Measurements from ENCODE around the gene PAMR1. TPM values are rescaled to one million over a fixed set of nuclear protein-coding genes. Genes with fewer than 3 reads are reported as not detected.

The PAMR1 gene
- total and polyA plus RNA-seq, 12 donors, result 2.7 to 13.8 (median 5.2) TPM

- ATAC-seq, result no peak
- intact Hi-C loops (cut with DNase I), result no loop called here
- 46 to 71% methylated on average over 4 of the region's 4 CpGs for WGBS, 2 donors
Measured at GRCh38 chr11:35501776-35502175, 23.6 kb downstream of the PAMR1 start.

GRCh38 chr11:35500744-35501143, 24.7 kb downstream of the PAMR1 start:
- Histone ChIP-seq H3K9me3 (peaks cover 0 to 19% (median 0%) of the 10 kb centered on the region in 11 donors), H3K27me3 (no peaks in the 10 kb centered on the region), H3K4me3 (no peak overlapping the region), H3K4me1 (no peaks in the 10 kb centered on the region), H3K27ac (no peak overlapping the region), H3K36me3 (no peaks in the 10 kb centered on the region)
- no peak for ATAC-seq
- no peak for TF ChIP-seq CTCF (IDR thresholded peaks at IDR 0.05)
- no peak for DNase-seq
- intact Hi-C loops (cut with DNase I), result no loop called here

More at GRCh38 chr11:35501776-35502175, 23.6 kb downstream of the PAMR1 start:
- Histone ChIP-seq H3K4me1 (no peaks in the 10 kb centered on the region), H3K27me3 (no peaks in the 10 kb centered on the region), H3K9me3 (peaks cover 0 to 25% (median 0%) of the 10 kb centered on the region in 11 donors), H3K27ac (no peak overlapping the region), H3K36me3 (no peaks in the 10 kb centered on the region), H3K4me3 (no peak overlapping the region)
- DNase-seq, result no peak
- TF ChIP-seq CTCF (IDR thresholded peaks at IDR 0.05), result no peak

GRCh38 chr11:35496416-35496815, 29.0 kb downstream of the PAMR1 start:
- H3K4me3 ChIP-seq, result no peak overlapping the region
- intact Hi-C loops (cut with DNase I), result no loop called here
- no peak for DNase-seq
- no peak overlapping the region for H3K27ac ChIP-seq
- 46 to 47% methylated on average over 1 of the region's 1 CpG for WGBS, 2 donors
- H3K27me3 ChIP-seq, result peaks cover 0 to 9% (median 0%) of the 10 kb centered on the region in 7 donors
- TF ChIP-seq CTCF (IDR thresholded peaks at IDR 0.05), result no peak
- H3K9me3 ChIP-seq, result no peaks in the 10 kb centered on the region
- ATAC-seq, result no peak
- no peaks in the 10 kb centered on the region for H3K4me1 ChIP-seq
- peaks cover 0 to 3% (median 0%) of the 10 kb centered on the region in 9 donors for H3K36me3 ChIP-seq

- Histone ChIP-seq H3K27me3 (peaks cover 0 to 9% (median 3%) of the 10 kb centered on the region in 7 donors), H3K4me3 (no peak overlapping the region), H3K4me1 (no peaks in the 10 kb centered on the region), H3K27ac (no peak overlapping the region), H3K36me3 (peaks cover 0 to 7% (median 0%) of the 10 kb centered on the region in 9 donors), H3K9me3 (no peaks in the 10 kb centered on the region)
- no peak for TF ChIP-seq CTCF (IDR thresholded peaks at IDR 0.05)
- WGBS, 2 donors, result 91 to 92% methylated on average over 5 of the region's 5 CpGs
- no peak for ATAC-seq
- DNase-seq, result no peak
- intact Hi-C loops (cut with DNase I), result no loop called here
Measured at GRCh38 chr11:35494957-35495490, 30.4 kb downstream of the PAMR1 start.

Measured in heart right ventricle (tissue), 16 donors.